NCI-H524 (cell line): Measurements from ENCODE around the gene DHCR24.

Experiments
- DNase-seq, 2 experiments: peaks; one replicate each; lab custom pipeline; 2025; lab: John Stamatoyannopoulos, UW

DHCR24 gene

DNA sequence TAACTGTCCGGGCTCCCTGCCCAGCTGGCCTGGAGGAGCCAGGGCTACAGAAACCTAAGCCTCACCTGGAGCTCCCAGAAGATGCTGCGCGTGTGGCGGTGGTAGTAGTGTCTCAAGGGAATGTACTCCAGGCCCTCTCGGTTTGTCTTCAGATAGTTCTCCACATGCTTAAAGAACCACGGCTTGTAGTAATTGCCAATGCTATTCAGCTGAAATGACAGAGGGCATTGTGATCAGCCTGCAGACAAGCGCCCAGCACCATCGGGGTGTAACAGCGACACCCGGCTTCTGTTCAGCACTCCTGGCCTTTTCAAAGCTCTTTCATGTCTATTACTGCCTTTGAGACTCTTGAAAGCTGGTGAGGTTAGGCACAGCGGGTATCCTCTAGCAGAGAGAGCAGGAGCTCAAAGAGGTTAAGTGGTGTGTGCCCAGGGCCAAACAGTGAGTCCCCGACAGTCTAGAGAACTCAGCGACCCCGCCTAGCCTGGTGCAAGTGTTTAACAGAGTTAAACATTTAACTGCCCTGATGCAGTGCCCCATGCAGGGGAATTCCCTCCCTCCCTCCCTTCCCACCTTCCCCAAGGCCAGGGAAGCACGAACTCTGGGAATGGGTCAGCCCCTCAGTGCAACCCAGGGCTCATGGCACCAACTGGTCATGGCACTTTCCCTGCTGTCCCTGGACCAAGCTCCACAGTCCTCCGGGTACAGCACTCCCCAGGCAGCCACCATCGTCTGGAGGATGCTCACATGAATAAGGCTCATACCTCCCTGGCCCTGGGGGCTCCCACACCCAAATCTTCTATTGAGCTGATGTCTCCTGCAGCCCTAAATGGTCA is 21.5 kb downstream of the DHCR24 start:
- no peak for DNase-seq

DNA sequence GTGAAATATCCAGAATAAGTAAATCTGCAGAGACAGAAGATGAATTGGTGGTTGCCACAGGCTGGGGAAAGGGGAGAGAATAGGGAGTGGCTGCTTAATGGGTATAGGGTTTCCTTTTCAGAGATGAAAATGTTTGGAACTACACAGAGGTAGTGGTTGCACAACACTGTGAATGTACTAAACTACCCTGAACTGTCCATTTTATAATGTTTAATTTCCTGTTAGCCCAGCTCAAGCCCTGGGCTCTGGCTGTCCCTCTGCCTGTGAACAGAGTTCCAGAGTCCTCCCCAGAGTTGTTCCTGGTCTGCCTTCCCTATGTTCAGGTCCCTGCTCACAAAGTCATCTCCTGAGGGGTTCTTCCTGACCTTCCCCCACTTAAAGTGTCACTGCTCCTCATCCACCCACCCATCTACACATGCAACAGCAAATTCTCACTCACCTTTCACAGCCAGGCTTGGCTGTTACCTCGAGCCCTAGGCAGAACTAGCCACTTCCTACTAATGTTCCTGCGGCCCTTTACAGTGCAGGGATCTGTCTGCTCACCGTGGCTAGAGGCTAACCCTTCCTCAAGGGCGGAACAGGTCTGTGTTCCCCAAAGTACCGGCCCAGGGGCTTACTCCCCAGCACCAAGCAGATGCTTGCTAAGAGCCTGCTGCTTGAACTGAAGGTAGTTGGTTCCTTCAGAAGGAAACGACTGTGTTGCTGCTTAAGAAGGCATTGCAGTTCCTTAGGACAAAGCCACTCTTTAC is 22.4 kb downstream of the DHCR24 start:
- DNase-seq: no peak

DNA sequence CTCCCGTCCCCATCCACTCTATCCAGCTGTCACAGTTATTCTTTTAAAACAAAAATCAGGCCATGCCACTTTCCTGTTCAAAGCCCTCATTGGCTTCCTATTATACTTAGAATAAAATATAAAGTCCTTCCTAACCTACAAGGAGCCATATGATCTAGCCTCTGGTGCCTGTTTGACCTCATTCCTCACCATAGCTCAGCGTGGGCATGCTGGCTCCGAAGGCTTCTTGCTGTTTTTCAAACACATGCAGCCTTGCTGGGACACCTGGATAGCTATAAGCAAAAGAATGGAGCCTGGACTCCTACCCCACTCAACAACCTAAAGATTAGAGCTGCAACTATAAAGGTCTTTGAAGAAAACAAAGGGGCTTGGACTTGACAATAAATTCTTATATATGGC is 23.7 kb downstream of the DHCR24 start:
- no peak for DNase-seq

DNA sequence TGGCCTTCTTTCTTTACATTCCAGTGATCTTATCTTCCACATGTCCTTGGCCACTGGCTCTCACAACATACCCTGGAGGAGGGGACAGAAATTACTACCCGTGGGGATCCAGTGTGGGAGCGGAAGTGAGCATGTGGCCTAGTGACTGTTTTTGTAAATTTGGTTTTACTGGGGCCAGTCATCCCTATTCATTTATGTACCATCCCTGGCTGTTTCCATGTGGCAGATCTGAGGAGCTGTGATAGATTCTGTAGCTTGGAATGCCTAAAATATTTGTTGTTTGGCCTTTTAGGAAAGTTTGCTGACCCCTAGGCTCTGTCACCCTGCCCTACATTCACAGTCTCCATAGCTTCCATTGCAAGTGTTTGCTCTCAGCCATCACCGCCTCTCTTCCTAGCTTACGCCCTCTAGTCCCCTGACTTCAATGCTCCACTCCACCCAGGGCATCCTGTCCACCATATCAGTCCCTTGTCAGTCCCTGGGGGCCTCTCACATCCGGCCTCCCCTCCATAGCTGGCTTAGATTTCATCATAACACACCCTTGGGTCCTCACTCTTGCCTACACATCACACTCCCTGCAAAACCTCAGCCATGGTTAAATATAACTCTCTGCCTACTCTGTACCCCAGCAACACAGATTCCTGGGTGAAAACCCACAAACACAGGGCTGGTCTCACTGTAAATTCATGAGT is 25.8 kb downstream of the DHCR24 start:
- DNase-seq: no peak

DNA sequence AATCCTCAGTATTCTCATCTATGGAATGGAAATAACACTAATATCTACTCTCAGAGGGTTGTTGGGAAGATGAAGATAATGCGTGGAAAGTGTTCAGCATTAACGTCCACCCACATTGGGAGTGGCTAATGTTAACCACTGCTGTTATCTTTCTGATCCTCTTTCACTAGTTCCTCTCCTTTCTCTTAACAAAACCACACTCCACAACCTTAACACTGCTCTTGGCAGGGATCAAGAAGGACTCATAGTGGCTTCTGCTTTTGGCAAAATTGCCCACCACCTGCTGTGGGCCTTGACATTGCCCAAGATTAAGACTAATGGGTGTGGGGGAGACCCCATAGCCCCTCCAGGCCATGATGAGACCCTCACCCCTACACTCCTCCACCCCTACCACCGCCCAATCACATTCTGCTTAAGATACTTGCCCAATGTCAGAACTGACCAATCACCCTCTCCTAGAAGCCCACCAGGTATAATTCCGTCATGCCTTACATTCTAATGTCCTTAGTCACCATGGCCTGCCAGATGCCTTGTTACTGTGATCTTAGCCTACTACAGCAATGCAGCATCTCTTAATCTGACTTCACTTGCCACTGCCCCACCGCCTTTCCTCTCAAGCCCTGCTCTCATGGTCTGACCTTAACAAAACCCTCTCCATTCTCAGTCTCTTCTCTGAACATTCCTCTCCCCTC is 27.1 kb downstream of the DHCR24 start:
- no peak for DNase-seq

DNA sequence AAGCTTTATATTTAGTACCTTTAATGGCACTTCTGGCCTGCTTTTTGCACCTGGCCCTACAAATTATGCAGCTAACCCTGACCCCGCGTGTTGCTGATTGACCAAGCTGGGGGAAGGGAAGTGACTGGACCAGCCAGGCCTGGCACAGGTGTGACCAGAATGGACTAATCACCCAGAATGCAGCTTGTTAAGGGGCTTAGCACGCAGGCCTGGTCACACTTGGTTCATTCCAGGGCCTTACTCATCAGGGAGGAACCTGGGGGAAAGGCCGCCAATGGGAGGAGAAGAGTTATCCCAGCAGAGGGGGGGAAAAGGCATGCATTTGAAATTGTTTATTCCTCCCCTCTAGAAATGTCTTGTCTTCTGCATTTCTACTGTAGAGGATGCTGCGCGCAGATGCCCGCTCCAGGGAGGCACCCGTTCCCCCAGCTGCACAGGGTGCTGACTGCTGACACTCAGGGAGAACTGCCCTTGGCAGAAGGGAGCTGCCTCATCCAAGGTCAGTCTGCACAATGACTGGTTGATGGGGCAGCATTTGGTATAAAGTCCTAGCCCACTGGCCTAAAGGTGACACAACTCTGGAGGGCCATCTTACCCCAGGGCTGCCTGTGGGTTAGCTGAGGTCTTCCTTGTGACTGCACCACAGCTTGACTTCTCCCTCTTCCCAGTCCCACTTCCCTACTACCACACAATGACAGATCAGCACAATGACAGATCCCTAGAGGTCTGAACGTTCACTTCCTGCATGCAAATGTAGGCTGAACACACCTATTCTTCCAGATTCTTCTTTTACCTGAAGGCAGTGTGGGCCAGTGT is 29.0 kb downstream of the DHCR24 start:
- DNase-seq: no peak

DNA sequence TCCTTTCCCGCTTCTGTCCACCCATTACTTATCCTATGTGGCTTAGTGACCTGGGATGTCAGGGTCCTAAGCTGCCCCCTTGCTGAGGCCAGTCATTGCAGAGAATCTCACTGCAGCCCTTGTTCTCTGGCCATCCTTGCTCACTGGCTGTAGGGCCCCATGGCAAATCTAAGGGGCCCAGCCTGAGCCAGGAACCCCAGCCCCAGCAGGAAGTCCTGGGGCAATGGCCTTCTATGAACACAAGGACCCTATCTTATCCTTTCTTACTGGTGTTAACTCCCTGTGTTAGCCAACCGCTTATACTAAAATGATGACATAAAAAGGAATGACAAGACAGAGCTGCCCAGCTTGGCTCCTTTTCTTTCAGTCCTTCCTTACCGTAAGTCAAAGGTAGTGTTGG is 29.9 kb downstream of the DHCR24 start:
- no peak for DNase-seq

GRCh38 chr1:54854381-54855020 is 32.5 kb downstream of the DHCR24 start:
- no peak for DNase-seq

DNA sequence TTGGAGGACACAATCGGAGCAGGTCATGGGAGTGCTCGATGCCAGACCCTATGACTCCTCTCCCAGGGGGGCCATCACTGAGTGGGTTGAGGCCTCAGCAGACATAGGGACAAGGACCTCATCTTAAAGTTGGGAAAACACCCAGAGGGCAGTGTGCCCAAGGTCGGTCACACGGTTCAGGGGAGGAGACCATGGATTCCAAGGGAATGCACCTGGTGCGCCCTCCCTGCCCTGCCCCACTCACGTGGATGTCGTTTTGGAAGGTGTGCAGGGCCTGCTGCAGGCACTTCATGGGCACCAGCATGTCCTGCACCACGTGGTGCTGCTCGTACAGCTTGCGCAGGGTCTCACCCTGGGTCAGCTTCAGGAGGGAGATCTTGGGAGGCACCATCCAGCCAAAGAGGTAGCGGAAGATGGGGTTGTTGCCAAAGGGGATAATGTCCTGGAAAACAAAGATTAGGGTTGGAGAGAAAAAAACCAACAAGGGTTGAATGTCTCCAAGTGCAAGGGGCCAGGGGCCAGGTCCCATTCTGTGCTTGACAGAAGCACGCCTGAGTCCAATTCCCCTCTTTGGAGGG is 33.1 kb downstream of the DHCR24 start:
- DNase-seq: no peak

DNA sequence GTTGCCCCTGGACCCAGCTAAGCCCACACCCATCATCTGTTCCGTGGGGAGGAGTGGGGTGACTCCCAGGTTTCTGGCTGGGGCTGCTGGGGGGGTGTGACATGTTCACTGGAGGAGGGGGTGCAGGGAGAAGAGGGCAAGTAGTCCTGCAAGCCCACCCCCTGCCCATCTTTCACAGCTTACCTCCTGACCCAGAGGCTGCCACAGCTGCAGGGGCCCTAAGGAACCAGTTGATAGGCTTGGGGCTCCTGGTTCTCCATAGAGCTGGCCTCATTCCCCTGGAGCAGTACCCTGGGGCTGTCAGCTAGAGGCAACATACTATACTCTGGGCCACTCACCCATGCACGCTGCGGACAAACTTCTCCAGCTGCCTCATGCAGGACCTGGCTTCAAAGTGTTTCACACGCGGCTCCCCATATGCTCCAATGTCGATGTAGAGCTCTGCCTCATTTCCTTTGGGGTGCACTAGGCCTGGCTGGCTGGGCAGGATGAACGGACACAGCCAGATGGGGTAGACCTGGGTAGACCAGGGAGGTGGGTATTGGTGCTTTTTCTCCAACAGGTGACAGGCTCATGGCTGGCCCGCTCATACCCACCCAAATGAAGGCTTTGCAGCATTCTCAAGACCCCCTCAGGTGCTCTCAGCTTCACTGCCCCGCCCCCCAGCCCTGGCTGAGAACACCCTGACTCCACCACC is 33.8 kb downstream of the DHCR24 start:
- DNase-seq: no peak

GRCh38 chr1:54851936-54852524 is 35.0 kb downstream of the DHCR24 start:
- no peak for DNase-seq

DNA sequence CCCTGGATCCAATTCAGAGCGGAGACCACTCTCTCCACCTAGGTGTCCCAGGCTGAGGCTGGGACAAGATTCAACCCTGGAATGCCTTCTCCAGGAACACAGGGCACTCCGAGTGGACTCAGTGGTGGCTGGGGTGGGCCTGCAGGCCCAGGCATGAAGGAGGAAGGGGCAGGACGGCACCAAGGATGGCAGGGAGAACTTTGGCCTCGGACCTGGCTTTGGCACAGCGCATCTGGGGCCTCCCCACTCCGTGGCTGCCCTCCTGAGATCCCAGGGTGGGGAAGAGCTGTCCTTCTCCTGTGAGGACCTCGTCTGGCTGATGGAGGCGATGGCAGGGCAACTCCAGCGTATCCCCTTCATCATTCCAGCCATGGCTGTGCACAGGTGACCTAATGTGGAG is 35.6 kb downstream of the DHCR24 start:
- DNase-seq: no peak

DNA sequence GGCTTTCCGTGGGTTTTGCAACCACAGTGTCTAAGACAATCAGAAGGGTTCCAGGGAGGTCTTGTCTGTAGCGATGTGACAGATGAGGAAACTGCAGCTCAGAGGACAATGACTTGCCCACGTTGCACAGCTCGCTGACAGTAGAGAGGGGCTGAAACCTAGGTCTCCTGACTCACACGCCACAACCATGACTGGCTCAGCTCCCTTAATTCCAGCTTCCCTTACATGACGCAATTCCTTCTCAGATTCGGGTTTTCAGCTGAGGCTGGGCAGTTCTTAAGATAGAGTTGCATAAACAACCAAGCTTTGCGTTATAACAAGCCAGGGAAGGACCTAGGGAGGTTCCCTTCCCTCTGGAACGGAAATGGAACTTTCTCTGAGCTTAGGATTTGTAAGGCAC is 36.3 kb downstream of the DHCR24 start:
- DNase-seq: no peak

GRCh38 chr1:54850069-54850730 is 36.8 kb downstream of the DHCR24 start:
- no peak for DNase-seq

DNA sequence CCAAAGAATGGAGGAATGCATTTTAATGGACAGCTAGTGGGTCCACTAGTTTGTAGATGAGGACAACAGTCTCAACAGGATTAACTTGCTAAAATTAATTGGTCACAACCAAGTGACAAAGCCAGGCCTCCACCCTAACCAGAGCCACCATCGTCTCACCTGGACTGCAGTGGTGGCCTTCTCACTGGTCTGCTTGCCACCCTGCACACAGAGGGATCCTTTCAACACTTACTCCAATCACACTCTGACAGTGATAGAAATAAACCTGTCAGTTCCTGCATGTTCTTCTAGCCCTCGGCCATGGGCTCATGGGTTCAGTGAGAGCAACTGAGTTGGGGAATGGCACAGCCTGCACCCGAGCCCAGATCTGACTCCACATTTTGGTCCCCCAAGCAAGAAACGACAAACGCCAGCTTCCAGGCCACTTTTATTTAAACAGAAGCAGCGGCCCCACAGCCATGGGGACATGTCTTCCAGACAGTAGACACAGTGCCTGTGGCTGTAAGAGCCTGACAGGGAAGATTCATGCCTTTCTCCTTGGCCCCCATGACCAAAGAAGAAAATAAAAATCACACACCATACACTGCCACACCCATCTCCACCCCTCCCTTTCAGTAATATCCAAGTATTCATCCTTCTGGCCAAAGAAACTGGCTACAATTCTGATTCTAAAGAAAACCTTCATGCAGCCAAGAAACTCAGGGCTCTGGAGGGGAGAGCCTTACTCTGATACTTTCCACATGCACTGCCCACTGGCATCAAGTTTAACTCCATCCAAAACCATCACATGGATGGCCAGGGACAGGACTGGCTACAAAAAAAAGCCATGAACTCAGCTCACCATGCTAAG is 37.6 kb downstream of the DHCR24 start:
- DNase-seq: no peak

DNA sequence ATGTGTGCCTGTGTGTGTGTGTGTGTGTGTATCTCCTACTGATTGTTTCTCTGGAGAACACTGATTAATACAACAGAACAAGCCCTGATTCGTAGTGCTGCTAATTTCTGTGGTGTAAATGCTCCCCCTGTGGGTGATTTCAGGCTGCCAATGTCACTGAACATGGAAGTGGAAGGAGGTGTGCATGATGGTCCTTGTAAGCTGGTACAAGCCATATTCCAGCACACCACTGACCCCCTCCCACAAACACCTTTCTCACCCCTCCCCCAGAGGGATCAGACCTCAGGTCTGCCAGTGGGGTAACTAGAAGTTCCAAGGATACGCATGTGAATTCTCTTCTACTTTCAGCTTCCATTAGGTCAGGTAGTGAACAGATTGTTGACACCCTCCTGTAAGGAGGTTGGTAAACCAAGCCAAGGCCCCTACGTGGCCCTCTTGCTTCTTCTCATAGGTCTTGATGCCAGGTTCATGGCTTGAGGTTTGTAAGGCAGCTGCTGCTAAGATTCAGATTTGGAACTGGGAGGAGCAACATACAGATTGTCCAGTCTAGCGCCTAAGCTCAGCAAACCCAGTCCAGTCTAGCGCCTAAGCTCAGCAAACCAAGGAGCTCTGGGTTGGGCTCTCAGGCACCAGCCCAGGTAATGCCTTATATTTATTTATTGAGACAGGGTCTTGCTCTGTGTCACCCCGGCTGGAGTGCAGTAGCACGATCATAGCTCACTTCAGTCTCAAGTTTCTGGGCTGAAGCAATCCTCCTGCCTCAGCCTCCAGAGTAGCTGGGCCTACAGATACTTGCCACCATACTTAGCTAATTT is 38.7 kb downstream of the DHCR24 start:
- DNase-seq: no peak

DNA sequence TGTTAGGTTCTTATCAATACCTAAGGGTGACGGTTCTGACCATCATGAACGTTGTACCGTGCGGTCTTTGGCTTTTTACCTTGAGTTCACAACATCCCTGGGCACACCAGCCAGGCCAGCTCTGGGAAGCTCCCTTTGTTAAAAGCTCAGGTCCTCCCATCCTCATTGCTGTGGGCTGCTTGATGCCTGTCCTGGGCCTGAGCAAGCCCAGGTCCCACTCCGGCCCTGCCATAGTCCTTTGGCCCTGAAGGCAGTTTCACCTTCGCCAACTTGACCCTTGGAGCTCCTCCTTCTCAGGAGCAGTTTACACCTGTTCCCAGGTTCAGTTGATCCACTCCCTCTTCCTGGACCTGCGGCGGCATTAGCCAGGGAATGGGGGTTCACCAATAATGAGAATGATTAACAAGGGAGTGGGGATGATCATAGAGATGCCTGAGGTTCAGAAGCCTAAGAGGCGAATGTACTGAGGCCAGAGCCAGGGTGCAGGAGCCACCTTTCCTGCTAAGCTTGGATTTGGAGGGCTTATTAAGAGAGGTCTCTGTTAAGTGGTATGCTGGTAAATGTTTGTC is 40.2 kb downstream of the DHCR24 start:
- no peak for DNase-seq
